PFSK-1 (cell line): ENCODE data around the gene LVRN.

Source experiments
- FOXP2 ChIP-seq: optimal IDR thresholded peaks from 2 replicates; pipeline ENCODE3; 2011; ENCODE audit warnings: borderline replicate concordance, control low read depth, inconsistent platforms; ENCODE audit not compliant: insufficient read depth; ENCODE audit errors: extremely low read length, extremely low read depth
- POLR2AphosphoS5 ChIP-seq: IDR thresholded peaks from 2 replicates; pipeline ENCODE4 v1.6.1; 2012; ENCODE audit warnings: low read depth, mild to moderate bottlenecking, control low read depth, low read length, moderate library complexity
- REST ChIP-seq, 2 experiments: IDR thresholded peaks; 2 replicates each; pipeline versions ENCODE4 v1.6.1 to v1.8.0; 2011 to 2012; ENCODE audit warnings: low read depth in 2 of 2, low read length in 2 of 2, control low read depth in 1 of 2, inconsistent platforms in 1 of 2, mild to moderate bottlenecking in 1 of 2, moderate library complexity in 1 of 2; ENCODE audit not compliant: insufficient read depth in 1 of 2
- SIN3A ChIP-seq: IDR thresholded peaks from 2 replicates; pipeline ENCODE4 v1.6.1; 2012; ENCODE audit warnings: mild to moderate bottlenecking, low read length, moderate library complexity, borderline replicate concordance; ENCODE audit not compliant: insufficient read depth
- TAF1 ChIP-seq: IDR thresholded peaks from 2 replicates; pipeline ENCODE4 v1.6.1; 2012; ENCODE audit warnings: low read length, control low read depth, borderline replicate concordance; ENCODE audit not compliant: insufficient read depth

Gene LVRN

DNA sequence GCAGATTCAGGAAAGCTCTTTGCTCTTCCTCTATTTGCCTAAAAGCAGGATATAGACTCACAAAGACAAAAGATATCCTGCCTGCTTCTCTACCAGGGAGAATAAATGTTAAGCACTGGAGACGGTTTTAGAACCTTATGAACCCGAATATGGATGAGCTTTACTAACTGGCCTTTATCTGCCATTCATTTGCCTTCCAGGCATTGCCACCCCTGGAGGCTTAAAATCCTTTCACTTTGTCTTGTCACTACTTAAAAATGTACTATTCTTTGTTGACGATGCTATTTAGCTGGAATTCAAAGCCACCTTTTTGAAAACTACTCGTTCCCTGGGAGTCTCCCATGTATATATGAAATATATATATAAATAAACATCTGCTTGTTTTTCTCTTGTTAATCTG is 23.2 kb upstream of the LVRN start:
- TF ChIP-seq FOXP2, result no peak
- TF ChIP-seq TAF1, result no peak
- TF ChIP-seq REST (IDR thresholded peaks at IDR 0.05; ENCODE audit: insufficient read depth in 1 of 2, low read depth in 2 of 2, low read length in 2 of 2), result no peak
- no peak for TF ChIP-seq POLR2AphosphoS5
- no peak for TF ChIP-seq SIN3A

DNA sequence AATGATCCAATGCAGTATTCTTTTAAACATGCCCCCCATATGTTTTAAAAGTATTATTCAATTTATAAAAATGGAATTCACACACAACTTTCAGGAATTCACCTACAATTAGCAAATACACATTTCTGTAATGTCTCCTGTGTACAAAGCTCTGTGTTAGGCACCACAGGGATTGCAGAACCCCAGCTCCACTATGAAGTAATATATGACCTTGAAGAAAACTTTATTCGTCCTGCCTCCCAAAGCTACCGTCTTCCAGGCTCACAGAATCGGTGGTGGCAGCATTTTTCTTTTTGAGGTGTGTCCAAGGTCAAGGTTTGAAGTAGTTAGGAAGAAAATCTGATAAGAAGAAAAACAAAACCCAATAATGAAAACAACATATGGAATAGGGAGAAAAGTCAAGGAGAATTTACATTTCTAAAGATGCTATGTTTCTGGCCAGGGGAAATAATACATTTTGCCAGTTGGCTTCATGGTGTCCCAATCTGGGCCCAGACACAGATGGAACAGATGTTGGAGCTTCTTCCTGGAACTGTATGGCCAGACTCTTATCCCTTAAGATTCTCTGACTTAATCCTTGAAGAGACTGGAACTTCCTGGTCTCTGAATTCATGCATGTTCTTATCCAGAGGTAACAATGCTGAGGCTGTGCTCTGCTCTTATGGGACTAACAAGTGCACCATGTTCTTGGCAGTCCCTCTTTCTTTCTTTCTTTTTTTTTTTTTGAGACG is 22.0 kb upstream of the LVRN start:
- no peak for TF ChIP-seq POLR2AphosphoS5

DNA sequence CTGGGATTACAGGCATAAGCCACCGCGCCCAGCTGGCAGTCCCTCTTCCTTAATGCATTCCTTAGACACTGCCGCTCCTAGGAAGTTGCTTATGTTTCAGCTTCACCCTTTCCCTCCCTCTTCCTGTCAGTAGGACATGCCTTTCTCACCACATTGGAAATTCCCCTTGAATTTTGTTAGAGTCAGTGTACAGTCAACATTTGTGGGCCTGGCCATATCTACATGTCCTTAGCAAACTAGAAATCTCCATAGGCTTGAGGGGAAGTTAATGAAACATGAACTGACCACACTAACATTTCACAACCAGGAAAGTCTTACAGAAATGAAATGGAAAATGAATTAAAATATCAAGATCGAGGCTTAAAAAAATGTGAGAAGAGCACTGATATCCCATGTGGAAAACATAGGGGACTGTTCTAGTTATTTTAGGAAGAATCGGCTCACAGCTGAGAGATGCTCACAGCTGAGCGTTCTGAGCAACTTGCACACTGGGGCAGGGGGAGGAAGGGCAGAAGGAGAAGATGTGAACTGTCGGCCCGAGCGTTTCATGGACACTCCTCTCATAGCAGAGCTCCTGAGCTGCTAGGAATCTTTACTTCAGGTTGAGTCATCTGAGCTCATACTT is 21.1 kb upstream of the LVRN start:
- TF ChIP-seq POLR2AphosphoS5 (no peak), SIN3A (no peak), FOXP2 (no peak), REST (IDR thresholded peaks at IDR 0.05; ENCODE audit: insufficient read depth in 1 of 2, low read depth in 2 of 2, low read length in 2 of 2) (no peak), TAF1 (no peak)

DNA sequence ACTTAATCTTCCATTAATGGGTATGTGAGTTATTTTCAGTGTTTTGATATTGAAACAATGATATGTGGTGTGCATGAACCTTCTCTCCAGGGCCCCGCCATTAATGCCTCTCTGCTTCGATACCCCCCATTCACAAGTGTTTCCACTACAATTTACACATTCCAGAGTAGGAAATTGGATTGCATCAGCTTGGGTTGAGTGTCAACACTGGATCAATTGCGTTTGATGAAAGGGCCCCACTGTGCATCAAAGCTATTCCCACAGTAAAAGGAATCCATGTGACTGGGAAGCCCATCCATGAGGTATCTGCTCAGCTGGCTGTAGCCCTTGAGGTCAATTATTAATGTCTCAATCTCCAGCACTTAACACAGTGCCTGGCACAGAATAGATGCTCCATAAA is 17.8 kb upstream of the LVRN start:
- TF ChIP-seq REST (IDR thresholded peaks at IDR 0.05; ENCODE audit: insufficient read depth in 1 of 2, low read depth in 2 of 2, low read length in 2 of 2), result no peak
- no peak for TF ChIP-seq TAF1
- no peak for TF ChIP-seq POLR2AphosphoS5
- no peak for TF ChIP-seq SIN3A
- TF ChIP-seq FOXP2, result no peak

- no peak for TF ChIP-seq TAF1
- no peak for TF ChIP-seq FOXP2
- no peak for TF ChIP-seq POLR2AphosphoS5
- no peak for TF ChIP-seq SIN3A
- no peak for TF ChIP-seq REST (IDR thresholded peaks at IDR 0.05; ENCODE audit: insufficient read depth in 1 of 2, low read depth in 2 of 2, low read length in 2 of 2)
Measured at GRCh38 chr5:115946655-115947054, 15.6 kb upstream of the LVRN start.
